Fibroblast of villous mesenchyme (primary cell): ENCODE results near the gene SOX15. TPM values are rescaled to one million over a fixed set of nuclear protein-coding genes. Genes with fewer than 3 reads are reported as not detected.

Experiments
- DNase-seq: peaks from one replicate; pipeline ENCODE4 v3.0.0-alpha.2; 2010; ENCODE audit warnings: low read depth
- H3K4me3 ChIP-seq: 2 replicates; pipeline ENCODE4 v1.5.1; 2011; ENCODE audit warnings: low read depth, mild to moderate bottlenecking, low read length
- CTCF ChIP-seq: IDR thresholded peaks from 2 replicates; pipeline ENCODE4 v1.5.1; 2012; ENCODE audit warnings: low read depth, mild to moderate bottlenecking, low read length; ENCODE audit not compliant: insufficient read depth
- total RNA-seq: library from RNA; depleted of rRNA; stranded (reverse); fragments of >200 nt; gene quantifications from 2 replicates; pipeline ENCODE4 v1.2.3, GENCODE V29; 2012

The SOX15 gene
- total RNA-seq, 1 donor = under 0.01 TPM

- DNase-seq = no peak
- peak overlapping the region; percentile 66 for H3K4me3 ChIP-seq
- TF ChIP-seq CTCF = no peak
Observed at GRCh38 chr17:7572338-7572587, 17.6 kb downstream of the SOX15 start.

GRCh38 chr17:7570351-7570750 lies 19.5 kb downstream of the SOX15 start:
- DNase-seq = no peak
- H3K4me3 ChIP-seq = no peak overlapping the region
- TF ChIP-seq CTCF = no peak

- H3K4me3 ChIP-seq = no peak overlapping the region
- no peak for TF ChIP-seq CTCF
- no peak for DNase-seq
Observed at GRCh38 chr17:7569571-7569970, 20.3 kb downstream of the SOX15 start.

GRCh38 chr17:7563115-7563869 lies 26.6 kb downstream of the SOX15 start:
- H3K4me3 ChIP-seq = peak overlapping the region; percentile 84
- DNase-seq = no peak
- no peak for TF ChIP-seq CTCF

GRCh38 chr17:7562208-7562605 lies 27.7 kb downstream of the SOX15 start:
- no peak for TF ChIP-seq CTCF
- no peak for DNase-seq

GRCh38 chr17:7561589-7562207 lies 28.2 kb downstream of the SOX15 start, which contains the start of gene SENP3:
SENP3 (plus strand) TSS chr17:7561919; CDS start chr17:7563077, 1,158 bp downstream.
- peak within 1 kb of the TSS; percentile 84 for H3K4me3 ChIP-seq
- peak; percentile 92 for DNase-seq
- TF ChIP-seq CTCF = no peak

More at GRCh38 chr17:7562208-7562605, 27.7 kb downstream of the SOX15 start:
- peak overlapping the region; percentile 84 for H3K4me3 ChIP-seq

GRCh38 chr17:7561028-7561575 lies 28.8 kb downstream of the SOX15 start:
- H3K4me3 ChIP-seq = peak overlapping the region; percentile 84
- TF ChIP-seq CTCF = peak; percentile 70
- DNase-seq = peak; percentile 78
